Measurements from ENCODE around the gene DACH1. TPM values are rescaled to one million over a fixed set of nuclear protein-coding genes. Genes with fewer than 3 reads are reported as not detected.

DACH1 gene
- total RNA-seq, 1 experiment from 2014 or later = not detected

DNA sequence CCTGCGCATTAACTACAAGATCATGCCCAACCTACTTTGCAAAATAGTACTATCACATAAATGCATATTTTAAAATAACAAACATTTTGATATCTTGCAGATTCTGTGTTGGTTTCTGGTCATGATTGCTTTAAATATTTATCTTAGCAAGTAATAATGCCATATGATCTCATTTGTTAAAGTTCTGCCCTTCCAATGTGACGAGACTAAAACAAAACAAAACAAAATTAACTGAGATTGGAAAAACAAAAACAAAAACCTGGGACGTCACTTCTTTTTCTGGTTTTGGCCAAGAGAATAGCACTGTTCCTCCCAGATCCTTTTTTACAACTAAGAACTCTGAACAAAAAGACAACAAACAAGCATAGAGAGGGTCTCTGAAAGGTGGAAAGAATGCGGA lies 436.3 kb downstream of the DACH1 start:
- intact Hi-C loops (cut with micrococcal nuclease) = no loop called here
- ChIA-PET CTCF (no interaction called here), POLR2A (ENCODE audit: unreplicated experiment) (no interaction called here)
- no peaks in the 10 kb centered on the region for H3K9me2 ChIP-seq (replicated peaks; ENCODE audit: low read length)
- TF ChIP-seq, protein P1, sequence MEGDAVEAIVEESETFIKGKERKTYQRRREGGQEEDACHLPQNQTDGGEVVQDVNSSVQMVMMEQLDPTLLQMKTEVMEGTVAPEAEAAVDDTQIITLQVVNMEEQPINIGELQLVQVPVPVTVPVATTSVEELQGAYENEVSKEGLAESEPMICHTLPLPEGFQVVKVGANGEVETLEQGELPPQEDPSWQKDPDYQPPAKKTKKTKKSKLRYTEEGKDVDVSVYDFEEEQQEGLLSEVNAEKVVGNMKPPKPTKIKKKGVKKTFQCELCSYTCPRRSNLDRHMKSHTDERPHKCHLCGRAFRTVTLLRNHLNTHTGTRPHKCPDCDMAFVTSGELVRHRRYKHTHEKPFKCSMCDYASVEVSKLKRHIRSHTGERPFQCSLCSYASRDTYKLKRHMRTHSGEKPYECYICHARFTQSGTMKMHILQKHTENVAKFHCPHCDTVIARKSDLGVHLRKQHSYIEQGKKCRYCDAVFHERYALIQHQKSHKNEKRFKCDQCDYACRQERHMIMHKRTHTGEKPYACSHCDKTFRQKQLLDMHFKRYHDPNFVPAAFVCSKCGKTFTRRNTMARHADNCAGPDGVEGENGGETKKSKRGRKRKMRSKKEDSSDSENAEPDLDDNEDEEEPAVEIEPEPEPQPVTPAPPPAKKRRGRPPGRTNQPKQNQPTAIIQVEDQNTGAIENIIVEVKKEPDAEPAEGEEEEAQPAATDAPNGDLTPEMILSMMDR (conservative IDR thresholded peaks at IDR 0.05; ENCODE audit: low read depth, low read length) = no peak
- TF ChIP-seq EZH2phosphoT487 (IDR thresholded peaks at IDR 0.05; ENCODE audit: borderline replicate concordance, low read length) (no peak), EZH2 (IDR thresholded peaks at IDR 0.05; ENCODE audit: low read length, unreplicated experiment) (no peak)
- H3K4me1 ChIP-seq (ENCODE audit: insufficient read depth, low read length) = no peaks in the 10 kb centered on the region
- no peaks in the 10 kb centered on the region for H4K20me1 ChIP-seq (ENCODE audit: low read length)
- no peak overlapping the region for H3K4me3 ChIP-seq (ENCODE audit: low read length)
- no peaks in the 10 kb centered on the region for H3K36me3 ChIP-seq (ENCODE audit: low read depth, low read length)
- ATAC-seq (no peak), DNase-seq (no peak)
- no peaks in the 10 kb centered on the region for H3F3A ChIP-seq (ENCODE audit: low read length, unreplicated experiment)
- H3K27ac ChIP-seq (ENCODE audit: low read length) = no peak overlapping the region
- H3K27me3 ChIP-seq (ENCODE audit: low read length) = no peaks in the 10 kb centered on the region
- H3K9ac ChIP-seq (ENCODE audit: low read length) = no peak overlapping the region
- BruUV-seq (replicated peaks) = no TSS peak
- no peaks in the 10 kb centered on the region for H3K79me2 ChIP-seq (ENCODE audit: low read length)
- H3K9me3 ChIP-seq (ENCODE audit: low read length) = no peaks in the 10 kb centered on the region
- no peak overlapping the region for H2AFZ ChIP-seq (ENCODE audit: low read length)
- no peak overlapping the region for H3K4me2 ChIP-seq (ENCODE audit: low read length)

DNA sequence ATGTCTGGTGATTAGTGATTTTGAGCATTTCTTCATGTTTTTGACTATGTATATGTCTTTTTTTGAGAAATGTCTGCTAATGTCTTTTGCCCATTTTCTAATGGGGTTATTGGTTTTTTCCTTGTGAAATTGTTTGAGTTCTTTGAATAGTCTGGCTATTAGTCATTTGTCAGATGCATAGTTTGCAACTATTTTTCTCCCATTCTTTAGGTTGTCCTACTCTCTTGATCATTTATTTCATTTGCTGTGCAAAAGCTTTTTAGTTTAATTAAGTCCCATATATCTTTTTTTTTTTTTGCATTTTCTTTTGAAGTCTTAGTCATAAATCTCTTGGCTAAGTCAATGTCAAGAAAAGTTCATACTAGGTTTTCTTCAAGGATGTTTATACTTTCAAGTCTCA lies 449.8 kb downstream of the DACH1 start:
- Histone ChIP-seq H3K36me3 (ENCODE audit: low read depth, low read length) (no peaks in the 10 kb centered on the region), H3K27me3 (ENCODE audit: low read length) (no peaks in the 10 kb centered on the region), H3K27ac (ENCODE audit: low read length) (no peak overlapping the region), H3F3A (ENCODE audit: low read length, unreplicated experiment) (no peaks in the 10 kb centered on the region), H3K9me3 (ENCODE audit: low read length) (no peaks in the 10 kb centered on the region), H2AFZ (ENCODE audit: low read length) (no peak overlapping the region), H3K79me2 (ENCODE audit: low read length) (no peaks in the 10 kb centered on the region), H4K20me1 (ENCODE audit: low read length) (no peaks in the 10 kb centered on the region), H3K9me2 (replicated peaks; ENCODE audit: low read length) (no peaks in the 10 kb centered on the region), H3K4me1 (ENCODE audit: insufficient read depth, low read length) (no peaks in the 10 kb centered on the region), H3K4me3 (ENCODE audit: low read length) (no peak overlapping the region), H3K4me2 (ENCODE audit: low read length) (no peak overlapping the region), H3K9ac (ENCODE audit: low read length) (no peak overlapping the region)
- TF ChIP-seq EZH2phosphoT487 (IDR thresholded peaks at IDR 0.05; ENCODE audit: borderline replicate concordance, low read length) (no peak), EZH2 (IDR thresholded peaks at IDR 0.05; ENCODE audit: low read length, unreplicated experiment) (no peak)
- TF ChIP-seq, protein P1 (conservative IDR thresholded peaks at IDR 0.05; ENCODE audit: low read depth, low read length) = no peak
- POLR2A ChIA-PET (ENCODE audit: unreplicated experiment) = no interaction called here
- ATAC-seq = no peak
- CTCF ChIA-PET = no interaction called here
- no TSS peak for BruUV-seq (replicated peaks)
- DNase-seq = peak; percentile 20
- intact Hi-C loops (cut with micrococcal nuclease) = no loop called here

DNA sequence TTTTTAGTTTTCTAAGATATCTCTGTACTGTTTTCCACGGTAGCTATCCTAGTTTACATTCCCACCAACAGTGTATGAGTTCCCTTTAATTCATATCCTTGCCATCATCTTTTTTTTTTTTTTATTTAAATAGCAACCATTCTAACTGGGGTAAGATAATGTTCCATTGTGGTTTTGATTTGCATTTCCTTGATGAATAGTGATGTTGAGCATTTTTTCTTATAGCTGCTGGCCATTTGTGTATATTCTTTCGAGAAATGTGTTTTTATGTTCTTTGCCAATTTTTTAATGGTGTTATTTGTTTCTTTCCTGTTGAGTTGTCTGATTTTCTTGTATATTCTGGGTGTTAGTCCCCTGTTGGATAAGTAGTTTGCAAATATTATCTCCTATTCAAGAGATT lies 454.8 kb downstream of the DACH1 start:
- Histone ChIP-seq H3K27ac (ENCODE audit: low read length) (no peak overlapping the region), H3K4me2 (ENCODE audit: low read length) (no peak overlapping the region), H3K27me3 (ENCODE audit: low read length) (no peaks in the 10 kb centered on the region), H3K79me2 (ENCODE audit: low read length) (no peaks in the 10 kb centered on the region), H3K4me1 (ENCODE audit: insufficient read depth, low read length) (no peaks in the 10 kb centered on the region), H4K20me1 (ENCODE audit: low read length) (no peaks in the 10 kb centered on the region), H3K9me3 (ENCODE audit: low read length) (no peaks in the 10 kb centered on the region), H3K4me3 (ENCODE audit: low read length) (no peak overlapping the region), H2AFZ (ENCODE audit: low read length) (no peak overlapping the region), H3F3A (ENCODE audit: low read length, unreplicated experiment) (no peaks in the 10 kb centered on the region), H3K36me3 (ENCODE audit: low read depth, low read length) (no peaks in the 10 kb centered on the region), H3K9me2 (replicated peaks; ENCODE audit: low read length) (no peaks in the 10 kb centered on the region), H3K9ac (ENCODE audit: low read length) (no peak overlapping the region)
- TF ChIP-seq, protein P1 (conservative IDR thresholded peaks at IDR 0.05; ENCODE audit: low read depth, low read length) = no peak
- TF ChIP-seq EZH2 (IDR thresholded peaks at IDR 0.05; ENCODE audit: low read length, unreplicated experiment) (no peak), EZH2phosphoT487 (IDR thresholded peaks at IDR 0.05; ENCODE audit: borderline replicate concordance, low read length) (no peak)
- CTCF ChIA-PET = no interaction called here
- intact Hi-C loops (cut with micrococcal nuclease) = no loop called here
- BruUV-seq (replicated peaks) = no TSS peak
- no peak for DNase-seq
- POLR2A ChIA-PET (ENCODE audit: unreplicated experiment) = no interaction called here
- ATAC-seq = no peak

All from PC-3 (cell line).